ENCODE measurements around the gene DAO.

DNA sequence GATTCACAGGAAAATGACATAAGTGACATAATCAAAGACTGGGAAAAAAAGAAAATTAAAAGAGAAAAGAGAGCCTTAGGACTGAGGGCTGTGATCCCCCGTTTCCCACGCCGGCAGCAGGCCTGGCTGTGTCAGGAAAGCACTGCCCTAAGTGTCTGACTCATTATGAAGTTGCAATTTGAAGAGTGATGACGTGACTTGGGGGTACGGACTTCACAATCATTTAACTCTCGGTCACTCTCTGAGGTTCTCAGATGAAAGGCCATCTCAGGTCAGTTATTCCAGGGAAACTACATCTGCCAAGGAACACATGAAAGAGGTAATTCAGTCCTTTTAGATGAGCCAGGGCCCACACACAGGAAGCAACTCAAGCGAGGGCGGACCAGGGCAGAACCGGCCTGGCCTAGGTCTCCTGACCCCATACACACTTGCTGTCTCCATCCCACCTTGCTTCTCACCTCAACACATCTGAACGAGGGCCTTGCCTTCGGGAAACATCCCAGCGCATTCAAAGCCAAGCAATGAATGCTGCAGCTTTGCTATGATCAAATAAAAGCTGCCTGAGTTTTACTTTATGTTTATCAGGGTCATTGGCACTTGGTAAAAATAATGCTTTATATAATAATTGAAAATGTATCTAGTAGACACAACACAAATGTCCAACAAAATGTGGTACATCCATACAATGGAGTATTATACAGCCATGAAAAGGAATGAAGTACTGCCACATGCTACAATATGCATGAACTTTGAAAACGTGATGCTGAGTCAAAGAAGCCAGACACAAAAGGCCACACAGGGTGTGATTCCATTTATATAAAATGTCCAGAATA, 25.2 kb upstream of the DAO start:
- TF ChIP-seq EZH2 (IDR thresholded peaks at IDR 0.05; ENCODE audit: borderline replicate concordance) = no peak
- no peak for TF ChIP-seq EZH2phosphoT487 (IDR thresholded peaks at IDR 0.05; ENCODE audit: low read depth, severe bottlenecking, unreplicated experiment)
